ES-I3 (cell line): Measurements from ENCODE around the gene NEDD9.

Experiments used
- H3K36me3 ChIP-seq: 2 replicates; pipeline ENCODE4 v1.6.1; 2013; ENCODE audit warnings: mild to moderate bottlenecking, low read length, control low read depth, moderate library complexity; ENCODE audit not compliant: insufficient read depth
- H3K4me1 ChIP-seq: 2 replicates; pipeline ENCODE4 v1.6.1; 2013; ENCODE audit warnings: mild to moderate bottlenecking, control low read depth, low read length; ENCODE audit not compliant: insufficient read depth
- H3K9ac ChIP-seq: 2 replicates; pipeline ENCODE4 v1.6.1; 2013; ENCODE audit warnings: low read depth, mild to moderate bottlenecking, low read length, moderate library complexity
- H3K9me3 ChIP-seq: 2 replicates; pipeline ENCODE4 v1.6.1; 2013; ENCODE audit warnings: mild to moderate bottlenecking, low read length, moderate library complexity; ENCODE audit not compliant: control insufficient read depth, insufficient read depth

Gene NEDD9

DNA sequence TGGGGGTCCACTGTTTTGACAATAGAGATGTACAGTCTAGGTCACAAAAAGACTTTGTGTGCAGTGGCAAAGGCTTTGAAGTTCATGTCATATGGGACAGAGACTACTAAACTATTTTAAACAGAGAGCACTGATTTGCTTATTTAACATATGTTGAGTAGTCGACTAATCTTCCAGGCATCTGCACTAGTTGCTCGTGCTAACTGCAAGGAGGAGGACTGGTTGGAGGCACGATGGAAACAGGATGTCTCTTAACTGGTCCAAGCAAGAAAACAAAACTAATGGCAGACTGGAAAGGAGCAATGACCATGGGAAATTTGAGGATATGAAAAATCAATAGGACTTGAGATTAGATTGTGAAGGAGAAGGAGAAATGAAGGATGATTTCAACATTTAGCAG is 92.4 kb downstream of the NEDD9 start:
- H3K36me3 ChIP-seq, result no peaks in the 10 kb centered on the region
- no peaks in the 10 kb centered on the region for H3K9me3 ChIP-seq
- H3K4me1 ChIP-seq, result peaks cover 17% of the 10 kb centered on the region
- H3K9ac ChIP-seq, result no peak overlapping the region

DNA sequence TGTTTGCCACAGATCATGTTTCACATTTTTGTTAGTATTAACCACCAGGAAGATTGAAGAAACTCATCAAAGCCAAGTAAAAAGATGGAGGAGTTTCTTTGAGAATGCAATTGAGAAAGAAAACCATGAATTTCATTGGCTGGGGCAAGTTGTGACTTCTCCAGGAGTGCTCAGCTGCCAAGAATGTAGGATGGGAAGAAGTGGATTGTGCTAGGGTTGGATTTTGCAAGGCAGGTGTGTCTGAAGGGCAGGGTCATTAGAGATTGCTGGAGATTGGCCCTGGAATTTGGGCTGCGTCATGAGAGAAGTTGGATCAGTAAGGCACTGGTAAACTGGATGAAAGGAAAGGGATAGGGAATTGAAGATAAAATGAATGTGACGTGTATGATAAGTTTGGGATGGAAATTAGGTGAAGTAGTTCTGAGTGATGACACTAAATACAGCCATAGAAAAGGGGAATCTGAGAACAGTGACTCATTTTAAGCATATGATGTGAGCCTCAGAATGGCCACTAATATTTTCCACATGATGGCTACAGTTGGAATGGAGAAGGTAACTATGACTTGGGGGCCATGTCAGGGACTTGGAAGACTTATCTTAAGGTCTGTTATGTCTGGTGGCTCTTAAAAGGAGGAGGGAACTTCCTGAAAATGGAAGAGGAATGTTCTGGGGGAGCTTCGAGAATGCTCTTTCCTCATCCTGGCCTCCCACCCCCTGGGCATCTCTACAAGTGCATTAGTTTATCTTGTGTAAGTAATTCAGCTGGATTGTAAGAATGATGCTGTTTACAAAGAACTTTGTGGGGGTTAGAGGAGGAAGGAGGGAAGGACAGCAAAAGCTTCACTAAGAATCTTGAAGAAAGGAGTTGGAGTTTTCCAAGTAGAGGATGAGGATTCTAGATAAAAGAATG is 93.2 kb downstream of the NEDD9 start:
- H3K9me3 ChIP-seq, result no peaks in the 10 kb centered on the region
- peaks cover 17% of the 10 kb centered on the region for H3K4me1 ChIP-seq
- no peaks in the 10 kb centered on the region for H3K36me3 ChIP-seq
- no peak overlapping the region for H3K9ac ChIP-seq

DNA sequence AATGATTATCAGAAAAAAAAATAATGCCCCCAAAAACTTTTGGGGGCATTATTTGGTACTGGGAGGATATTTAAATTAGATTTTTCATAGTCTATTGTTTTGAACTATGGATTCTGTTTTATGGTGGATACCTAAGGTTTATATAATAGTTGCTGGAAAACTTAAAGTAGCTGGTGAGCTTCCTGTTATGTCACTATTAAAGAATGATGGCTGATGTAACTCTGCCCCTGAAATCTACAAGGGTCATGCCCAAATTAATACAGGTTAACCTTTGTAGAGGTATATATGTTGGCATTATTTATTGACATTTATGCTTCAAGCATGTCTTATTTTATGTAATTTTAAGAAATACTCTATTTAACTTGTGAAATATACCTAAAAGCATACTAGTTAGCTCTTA is 95.7 kb downstream of the NEDD9 start:
- H3K36me3 ChIP-seq, result no peaks in the 10 kb centered on the region
- peaks cover 17% of the 10 kb centered on the region for H3K4me1 ChIP-seq
- H3K9me3 ChIP-seq, result no peaks in the 10 kb centered on the region
- H3K9ac ChIP-seq, result no peak overlapping the region
